GM18517 (cell line): Measurements from ENCODE around the gene FHL2.
A peak's percentile ranks its signal among the peaks of the same experiment; 100 is the strongest.

ENCODE experiments used
- ATAC-seq: cut with Tn5 transposase; IDR thresholded peaks from one replicate; pipeline ENCODE4 v1.9.1; 2021; ENCODE audit warnings: mild to moderate bottlenecking, moderate library complexity; ENCODE audit not compliant: unreplicated experiment

Gene FHL2

GRCh38 chr2:105422801-105423200 lies 23.9 kb upstream of the FHL2 start:
- ATAC-seq: no peak

DNA sequence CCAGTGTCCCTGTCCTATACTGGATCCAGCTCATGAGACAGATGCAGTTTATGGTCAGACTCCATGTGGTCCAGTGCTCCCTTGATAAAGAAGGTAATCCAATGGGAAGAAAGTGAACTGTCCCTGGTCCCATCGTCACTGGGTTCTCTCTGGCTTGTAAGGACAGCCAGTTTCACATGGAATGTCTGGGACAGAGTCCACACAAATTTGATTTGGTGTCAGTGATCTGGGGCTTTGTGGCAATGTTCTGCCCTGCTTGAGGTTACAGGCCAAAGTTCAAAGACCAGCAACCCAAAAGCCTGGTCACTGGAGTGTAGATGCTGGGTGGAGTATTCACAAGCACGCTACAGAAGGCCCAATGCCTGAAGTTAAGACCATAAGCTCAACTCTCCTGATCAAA lies 22.2 kb upstream of the FHL2 start:
- no peak for ATAC-seq

DNA sequence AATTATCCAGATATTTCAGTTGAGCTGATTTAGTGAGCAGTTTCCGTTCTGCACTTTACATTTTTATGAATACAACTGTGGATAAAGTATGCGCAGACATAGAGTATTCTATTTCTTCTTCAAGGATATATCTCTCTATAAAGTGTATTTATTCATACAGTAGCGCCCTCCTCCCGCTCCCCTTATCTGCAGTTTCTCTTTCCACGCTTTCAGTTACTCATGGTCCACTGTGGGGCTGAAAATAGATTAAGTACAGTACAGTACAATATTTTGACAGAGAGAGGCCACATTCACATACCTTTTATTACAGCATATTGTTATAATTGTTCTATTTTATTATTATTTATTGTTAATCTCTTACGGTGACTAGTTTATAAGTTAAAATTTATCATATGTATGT lies 19.7 kb upstream of the FHL2 start:
- ATAC-seq: no peak

DNA sequence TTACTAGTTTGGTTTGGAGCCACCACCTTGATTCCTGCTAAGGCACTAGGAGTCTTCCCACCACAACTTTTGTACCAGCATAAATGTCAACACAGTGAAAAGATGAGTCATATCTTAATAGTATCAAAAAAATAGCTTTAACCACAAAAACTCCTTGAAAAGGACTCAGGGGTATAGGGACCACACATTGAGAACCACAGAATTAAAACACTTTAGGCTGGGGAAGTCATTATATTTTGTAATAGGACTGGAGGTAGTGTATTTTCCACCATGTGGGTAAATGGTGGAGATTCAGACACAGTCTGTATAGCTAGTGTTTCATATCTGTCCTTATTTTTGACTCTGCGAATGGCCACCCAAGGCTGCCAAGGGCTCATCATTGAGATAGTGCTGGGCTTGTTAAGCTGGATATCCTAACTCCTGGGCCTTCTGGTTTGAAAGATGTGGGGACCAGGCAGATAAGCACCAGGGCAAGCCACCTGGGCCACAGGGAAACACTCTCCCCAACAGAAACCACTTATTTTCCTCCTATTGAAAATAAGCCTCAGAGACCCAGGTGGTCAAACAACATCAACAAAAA lies 19.1 kb upstream of the FHL2 start:
- no peak for ATAC-seq

DNA sequence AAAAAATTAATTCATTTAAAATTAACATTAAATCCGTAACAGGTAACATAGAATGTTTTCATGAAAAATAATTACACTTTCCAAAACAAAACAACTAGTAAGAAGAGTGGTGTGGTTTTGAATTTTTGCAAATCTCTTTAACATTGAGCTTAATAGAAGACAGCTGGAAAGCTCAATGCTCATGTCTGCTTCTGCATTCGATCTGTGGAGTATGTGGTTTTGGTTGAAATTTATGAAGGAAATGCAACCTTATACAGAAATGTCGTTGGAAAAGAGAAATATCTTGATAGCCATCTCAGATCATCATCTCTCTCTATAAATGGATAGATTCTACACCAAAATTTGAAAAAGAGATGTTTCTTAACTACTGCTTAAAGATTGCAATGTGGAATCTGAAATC lies 17.3 kb upstream of the FHL2 start:
- no peak for ATAC-seq

DNA sequence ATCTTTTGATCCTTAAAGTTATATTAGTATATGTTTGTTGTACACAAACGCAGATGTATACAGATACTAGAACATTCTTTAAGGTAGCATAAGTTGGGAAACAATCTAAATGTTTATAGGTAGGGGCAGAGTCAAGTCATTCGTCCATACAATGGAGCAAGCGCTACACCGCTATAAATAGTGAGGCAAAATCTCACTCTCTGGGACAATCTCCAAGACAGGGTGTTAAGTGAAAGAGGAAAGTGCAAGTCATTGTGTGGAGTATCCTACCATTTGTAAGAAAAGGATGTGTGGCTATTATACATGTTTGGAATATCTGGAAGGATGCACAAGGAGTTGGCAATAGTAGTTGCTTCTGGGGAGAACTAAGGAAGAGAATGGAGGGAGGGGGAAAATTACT lies 16.2 kb upstream of the FHL2 start:
- no peak for ATAC-seq

DNA sequence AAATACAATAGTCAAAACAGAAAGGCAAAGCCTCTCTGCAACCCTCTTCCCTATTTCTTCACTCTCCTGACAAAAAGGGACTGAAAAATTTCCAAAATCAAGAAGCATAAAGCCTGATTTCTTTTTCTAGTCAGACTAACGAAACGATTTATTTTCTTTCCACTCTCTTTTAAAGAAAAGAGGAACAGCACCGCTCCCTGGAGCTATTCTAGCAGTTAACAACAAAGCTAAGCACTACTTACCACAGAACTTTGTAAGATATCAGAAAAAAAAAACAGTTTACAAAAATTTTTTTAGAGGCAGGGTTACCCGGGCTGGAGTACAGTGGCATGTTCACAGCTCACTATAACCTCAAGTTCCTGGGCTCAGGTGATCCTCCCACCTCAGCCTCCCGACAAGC lies 14.4 kb upstream of the FHL2 start:
- no peak for ATAC-seq

DNA sequence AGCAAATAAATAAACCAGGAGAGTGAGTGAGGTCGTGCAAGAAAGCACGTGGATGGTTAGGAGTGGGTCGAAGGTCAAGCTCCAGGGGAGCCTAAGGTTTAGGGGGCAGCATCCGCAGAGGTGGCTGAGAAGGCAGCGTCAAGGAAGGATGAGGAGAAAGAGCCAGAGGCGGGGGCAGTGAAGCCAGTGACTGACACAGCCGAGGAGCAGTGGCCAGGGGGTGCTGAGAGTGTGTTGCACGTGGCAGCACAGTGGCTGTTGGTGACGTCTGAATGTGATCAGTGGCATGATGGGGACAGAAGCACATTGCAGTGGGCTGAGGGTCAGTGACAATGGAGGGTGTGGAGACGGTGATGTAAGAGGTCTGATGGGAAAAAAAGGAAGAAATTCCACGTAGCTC lies 13.7 kb upstream of the FHL2 start:
- no peak for ATAC-seq

DNA sequence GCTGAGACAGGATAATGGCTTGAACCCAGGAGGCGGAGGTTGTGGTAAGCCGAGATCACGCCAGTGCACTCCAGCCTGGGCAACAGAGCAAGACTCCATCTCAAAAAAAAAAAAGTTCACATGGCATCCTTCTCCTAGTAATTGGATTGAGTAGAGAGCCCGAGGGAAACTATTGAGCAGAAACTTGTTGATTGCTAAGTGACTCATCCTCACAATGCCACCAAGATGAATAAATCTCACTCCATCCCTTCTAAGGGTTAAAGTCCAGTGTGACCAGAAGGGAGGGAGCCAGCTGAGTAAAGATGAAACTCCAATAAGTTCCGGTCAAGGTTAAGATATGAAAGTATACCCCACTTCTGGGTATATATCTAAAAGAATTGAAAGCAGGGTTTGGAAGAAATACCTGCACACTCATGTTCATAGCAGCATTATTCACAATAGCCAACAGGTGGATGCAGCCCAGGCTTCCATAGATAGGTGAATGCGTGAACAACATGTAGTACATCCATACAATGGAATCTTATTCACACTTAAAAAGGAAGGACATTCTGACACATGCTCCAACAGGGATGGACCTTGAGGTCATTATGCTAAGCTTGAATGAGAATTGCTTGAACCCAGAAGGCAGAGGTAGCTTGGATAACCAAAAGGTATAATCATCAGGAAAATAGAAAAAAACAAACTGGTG lies 13.0 kb upstream of the FHL2 start:
- ATAC-seq: peak; percentile 77

DNA sequence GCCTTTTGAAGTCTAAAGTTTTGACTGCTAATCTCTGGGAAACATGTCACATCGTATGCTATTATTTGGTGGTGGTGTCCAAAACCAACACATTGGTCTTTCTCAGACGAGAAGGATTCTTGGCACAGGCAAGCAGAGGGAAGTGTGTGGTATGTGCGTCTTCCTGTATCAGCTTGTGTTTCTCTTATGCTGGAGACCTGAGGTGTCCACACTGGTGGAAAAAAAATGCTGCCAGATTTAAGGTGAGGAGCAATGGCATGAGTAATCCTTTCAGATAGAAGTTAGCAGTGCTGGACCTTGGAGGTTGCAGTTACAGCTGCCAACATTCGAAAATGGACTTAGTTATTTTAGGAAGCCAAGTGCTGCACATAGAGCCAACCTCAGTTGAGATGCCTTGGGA lies 11.7 kb upstream of the FHL2 start:
- ATAC-seq: no peak

- no peak for ATAC-seq
Measured at GRCh38 chr2:105409717-105410116, 10.9 kb upstream of the FHL2 start.

- ATAC-seq: no peak
Measured at GRCh38 chr2:105407946-105408743, 9.3 kb upstream of the FHL2 start.

DNA sequence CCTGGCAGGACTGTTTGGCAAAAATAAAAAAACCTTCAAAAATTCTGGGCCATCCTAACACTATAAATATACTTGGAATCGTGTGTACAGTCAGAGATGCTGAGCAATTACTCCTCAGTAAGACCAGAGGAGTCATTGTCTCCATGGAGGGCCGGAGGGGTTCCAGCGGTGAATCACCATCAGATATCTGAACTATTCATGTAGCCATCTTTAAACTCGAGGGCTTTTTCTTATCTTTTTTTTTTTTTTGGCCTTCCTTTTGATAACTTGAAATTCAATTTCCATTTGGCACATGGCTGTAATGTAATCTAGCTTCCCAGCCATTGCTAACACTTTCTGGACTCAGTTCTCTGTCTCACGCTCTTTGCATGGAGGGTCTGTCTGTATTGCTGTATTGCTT lies 7.4 kb upstream of the FHL2 start:
- no peak for ATAC-seq

DNA sequence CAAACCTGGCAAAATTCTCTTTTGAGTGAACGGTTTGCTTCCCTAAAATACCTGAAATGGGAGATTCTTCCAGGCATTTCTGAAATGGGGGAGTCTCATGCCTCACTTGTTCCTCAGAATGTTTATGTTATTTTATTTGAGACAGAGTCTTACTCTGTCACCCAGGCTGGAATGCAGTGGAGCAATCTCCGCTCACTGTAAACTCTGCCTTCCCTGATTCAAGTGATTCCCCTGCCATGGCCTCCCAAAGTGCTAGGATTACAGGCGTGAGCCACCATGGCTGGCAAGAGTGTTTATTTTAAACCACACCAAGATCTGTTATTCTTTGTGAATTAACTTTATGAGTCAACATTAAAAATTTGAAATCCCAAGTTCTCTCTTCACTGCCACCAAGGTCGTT lies 6.4 kb upstream of the FHL2 start:
- no peak for ATAC-seq

DNA sequence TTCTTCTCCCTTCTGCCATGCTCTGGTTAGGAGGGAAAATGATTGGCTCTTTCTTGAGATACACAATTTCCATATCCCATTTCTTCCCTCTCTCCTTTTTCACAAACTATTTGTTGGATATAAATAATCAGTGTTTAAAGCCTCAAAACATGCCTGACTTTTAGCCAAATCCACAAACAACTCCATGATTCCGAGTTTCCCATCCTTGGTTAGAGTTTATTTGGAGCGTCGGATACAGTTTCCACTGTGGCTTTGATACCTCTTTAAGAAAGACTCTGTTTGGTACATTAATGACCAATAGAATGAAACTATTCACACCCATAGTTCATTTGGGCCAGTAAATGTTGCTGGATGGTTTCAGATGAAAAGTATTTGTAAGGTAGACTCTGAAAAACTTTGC lies 5.9 kb upstream of the FHL2 start:
- ATAC-seq: no peak

DNA sequence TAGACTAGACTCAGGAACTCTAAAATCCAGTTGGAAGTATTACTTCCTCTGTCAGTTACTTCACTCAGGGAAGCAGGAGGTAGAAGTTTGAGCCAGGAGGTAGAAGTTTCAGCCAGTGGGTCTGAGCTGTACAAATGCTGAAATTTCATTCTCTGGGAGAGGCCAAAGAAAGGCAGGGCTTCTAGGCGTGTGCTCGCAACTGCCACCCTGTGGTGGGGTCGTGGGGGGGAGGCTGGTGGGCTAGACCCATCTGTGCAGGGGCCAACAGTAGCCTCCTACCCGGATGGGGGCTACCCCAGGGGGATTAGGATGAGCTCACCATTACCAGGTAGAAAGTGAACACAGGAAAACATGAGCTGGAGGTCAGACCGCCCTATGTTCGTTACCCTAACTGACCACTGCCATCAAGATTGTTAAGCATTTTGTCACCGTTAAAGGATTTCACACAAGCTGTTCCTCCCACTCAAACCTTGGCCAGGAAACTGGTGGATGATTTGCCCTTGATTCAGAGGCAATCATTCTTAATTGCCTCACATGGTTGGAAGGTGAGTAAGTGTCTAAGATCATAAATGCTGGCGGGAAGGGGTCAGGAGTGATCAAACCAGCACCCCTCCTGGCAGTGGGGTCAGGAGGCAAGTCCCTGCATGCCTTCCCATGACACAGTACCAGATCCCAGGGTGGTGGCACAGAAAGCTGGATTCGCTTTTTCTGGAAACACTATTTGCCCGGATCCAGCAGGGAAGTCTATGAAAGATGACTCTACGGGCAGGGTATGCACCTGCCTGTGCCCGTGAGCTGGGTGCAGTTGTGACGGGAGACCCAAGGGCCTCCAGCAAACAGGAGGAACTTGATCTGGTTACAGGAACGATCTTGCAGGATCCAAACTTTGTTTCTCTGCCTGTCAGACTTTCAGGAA lies 5.2 kb upstream of the FHL2 start:
- no peak for ATAC-seq

- ATAC-seq: no peak
Measured at GRCh38 chr2:105403241-105403782, 4.5 kb upstream of the FHL2 start.

GRCh38 chr2:105402809-105403208 lies 4.0 kb upstream of the FHL2 start:
- ATAC-seq: no peak

DNA sequence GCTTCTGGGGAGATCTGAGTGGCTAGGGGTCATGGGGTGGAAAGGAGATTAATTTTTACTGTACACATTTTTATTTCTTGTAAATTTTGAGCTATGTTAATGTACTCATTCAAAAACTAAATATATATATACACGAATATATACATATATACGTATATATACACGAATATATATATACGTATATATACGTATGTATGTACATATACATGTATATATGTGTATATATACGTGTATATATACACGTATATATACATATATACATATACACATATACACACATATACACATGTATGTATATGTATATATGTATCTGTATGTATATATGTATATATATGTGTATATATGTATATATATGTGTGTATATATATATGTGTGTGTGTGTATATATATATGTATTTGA lies 3.0 kb upstream of the FHL2 start:
- ATAC-seq: no peak

DNA sequence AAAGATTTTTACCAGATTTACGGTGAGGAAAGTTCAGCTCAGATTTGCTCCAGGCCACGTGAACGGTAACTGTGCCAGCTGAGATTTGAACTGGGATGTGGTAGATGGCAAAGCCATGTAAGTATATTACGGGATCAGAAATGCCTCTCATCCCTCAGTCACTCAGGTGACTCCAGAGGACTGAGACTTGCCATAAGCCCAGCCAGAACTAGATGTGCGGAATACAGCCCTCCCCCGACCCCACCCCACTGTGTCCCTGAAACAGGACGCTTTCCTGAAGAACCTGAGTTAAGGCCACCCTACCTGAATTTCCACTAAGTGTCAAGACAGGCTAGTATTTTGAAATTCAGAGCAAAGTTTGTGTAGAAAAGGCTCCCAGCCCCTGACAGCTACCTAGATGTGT lies 1.3 kb upstream of the FHL2 start:
- ATAC-seq: no peak
